Myocyte (in vitro differentiated cells): Measurements from ENCODE around the gene INTS11. TPM values are rescaled to one million over a fixed set of nuclear protein-coding genes. Genes with fewer than 3 reads are reported as not detected.
"Not testable (repeated sequence)": the region's sequence is repeated elsewhere in the genome, so short reads cannot be mapped to it uniquely, and the experiment has no call there.

Experiments used
- DNase-seq: peaks from one replicate; pipeline ENCODE4 v3.0.0-alpha.2; 2012; ENCODE audit warnings: low read depth
- total RNA-seq: library from RNA; depleted of rRNA; stranded (reverse); fragments of >200 nt; gene quantifications from 2 replicates; pipeline ENCODE4 v1.2.3, GENCODE V29; 2014

INTS11 gene
- total RNA-seq, 1 donor from 2014 or later, result 74.5 TPM

- no peak for DNase-seq
These were observed 6.9 kb upstream of the INTS11 start, which contains the start of gene TAS1R3 for GRCh38 chr1:1331068-1331965. Gene TAS1R3 (plus strand): TSS chr1:1331280. CDS start chr1:1331346, 66 bp downstream.

- DNase-seq, result no peak
These were observed 6.1 kb upstream of the INTS11 start for GRCh38 chr1:1330366-1331067.

GRCh38 chr1:1329304-1330210, 5.1 kb upstream of the INTS11 start:
- DNase-seq, result no peak

- DNase-seq, result no peak
These were observed 3.8 kb upstream of the INTS11 start for GRCh38 chr1:1328254-1328653.

GRCh38 chr1:1327291-1327690, 2.8 kb upstream of the INTS11 start:
- DNase-seq, result no peak

GRCh38 chr1:1326075-1326605, 1.7 kb upstream of the INTS11 start:
- DNase-seq, result no peak

GRCh38 chr1:1325288-1326074, 1.0 kb upstream of the INTS11 start:
- no peak for DNase-seq

- DNase-seq, result no peak
These were observed 356 bp downstream of the INTS11 start for GRCh38 chr1:1324084-1324523.

- DNase-seq, result no peak
These were observed 1.5 kb downstream of the INTS11 start for GRCh38 chr1:1322952-1323351.

- no peak for DNase-seq
These were observed 2.0 kb downstream of the INTS11 start for GRCh38 chr1:1322418-1322817.

- DNase-seq, result no peak
These were observed 3.0 kb downstream of the INTS11 start for GRCh38 chr1:1321477-1321876.

- DNase-seq, result no peak
These were observed 3.6 kb downstream of the INTS11 start for GRCh38 chr1:1320666-1321448.

- DNase-seq, result no peak
These were observed 4.9 kb downstream of the INTS11 start for GRCh38 chr1:1319646-1319941.

GRCh38 chr1:1318777-1319645, 5.4 kb downstream of the INTS11 start:
- DNase-seq, result no peak

GRCh38 chr1:1318131-1318652, 6.3 kb downstream of the INTS11 start:
- peak; percentile 94 for DNase-seq

- DNase-seq, result no peak
These were observed 7.0 kb downstream of the INTS11 start for GRCh38 chr1:1317420-1317819.

GRCh38 chr1:1316199-1316598, 8.3 kb downstream of the INTS11 start:
- not testable (repeated sequence) for DNase-seq

- DNase-seq, result no peak
These were observed 9.0 kb downstream of the INTS11 start for GRCh38 chr1:1315435-1315954.
